Body of pancreas (tissue), 4 donors: ENCODE results near the gene LHFPL3. TPM values are rescaled to one million over a fixed set of nuclear protein-coding genes. Genes with fewer than 3 reads are reported as not detected.
A peak's percentile ranks its signal among the peaks of the same experiment; 100 is the strongest.
"Not testable (repeated sequence)": the region's sequence is repeated elsewhere in the genome, so short reads cannot be mapped to it uniquely, and the experiment has no call there.

Experiments used
- ATAC-seq: fragments of 150-250 bp; one replicate; pipeline ENCODE4 v1.9.1; 2016
- DNase-seq, 4 donors: peaks; one replicate each; pipeline ENCODE4 v3.0.0-alpha.2; 2019
- H3K27ac ChIP-seq, 4 donors: fragments of 200-600 bp; sonication (generic); 1 replicate in 3 of 4; 2 replicates in 1 of 4; pipeline versions ENCODE4 v1.5.1 to v1.6.1; 2016 to 2019; ENCODE audit warnings: mild to moderate bottlenecking in 1 of 4, mixed read lengths in 1 of 4, moderate library complexity in 1 of 4
- H3K27me3 ChIP-seq, 2 donors: fragments of 200-600 bp; sonication (generic); one replicate each; pipeline ENCODE4 v1.6.0; 2016; ENCODE audit warnings: mild to moderate bottlenecking in 1 of 2
- H3K36me3 ChIP-seq, 2 donors: fragments of 200-600 bp; sonication (generic); replicated peaks in 1 of 2; 2 replicates each; pipeline ENCODE4 v1.5.1; 2016; ENCODE audit warnings: low read depth in 2 of 2; ENCODE audit not compliant: insufficient read depth in 1 of 2
- H3K4me1 ChIP-seq: fragments of 200-600 bp; sonication (generic); one replicate; pipeline ENCODE4 v1.6.0; 2016
- H3K4me3 ChIP-seq, 2 donors: fragments of 200-600 bp; sonication (generic); 1 replicate in 1 of 2; 2 replicates in 1 of 2; pipeline ENCODE4 v1.5.1; 2016 to 2019
- H3K9me3 ChIP-seq, 3 donors: fragments of 200-600 bp; sonication (generic); 1 replicate in 2 of 3; 2 replicates in 1 of 3; pipeline ENCODE4 v1.5.1; 2016
- CTCF ChIP-seq, 7 experiments: fragments of 450-650 bp in 4 of 7; fragments of 200-600 bp in 3 of 7; sonication (generic) in 3 of 7; IDR thresholded peaks; one replicate each; pipeline ENCODE4 v1.5.1; 2016 to 2019; ENCODE audit warnings: antibody characterized with exemption in 7 of 7
- POLR2A ChIP-seq, 3 donors: fragments of 450-650 bp; IDR thresholded peaks; one replicate each; pipeline ENCODE4 v1.6.1; 2016; ENCODE audit warnings: antibody characterized with exemption in 3 of 3, mild to moderate bottlenecking in 2 of 3
- WGBS, 2 donors: methylation state at CpG; one replicate each; pipeline ENCODE4 v1.1.5; 2017; 5-methylcytosine and 5-hydroxymethylcytosine counted together
- intact Hi-C: fragments of 100-400 bp; cut with DNase I; formaldehyde crosslinking; loops from one replicate; pipeline ENCODE4 v1.15.1; 2023
- total RNA-seq, 2 donors: library from RNA; depleted of rRNA; stranded (reverse); fragments of >200 nt; gene quantifications; one replicate each; pipeline ENCODE4 v1.1.0, GENCODE V29; 2016

The LHFPL3 gene
- total RNA-seq, 2 donors from 2014 or later, result not detected

DNA sequence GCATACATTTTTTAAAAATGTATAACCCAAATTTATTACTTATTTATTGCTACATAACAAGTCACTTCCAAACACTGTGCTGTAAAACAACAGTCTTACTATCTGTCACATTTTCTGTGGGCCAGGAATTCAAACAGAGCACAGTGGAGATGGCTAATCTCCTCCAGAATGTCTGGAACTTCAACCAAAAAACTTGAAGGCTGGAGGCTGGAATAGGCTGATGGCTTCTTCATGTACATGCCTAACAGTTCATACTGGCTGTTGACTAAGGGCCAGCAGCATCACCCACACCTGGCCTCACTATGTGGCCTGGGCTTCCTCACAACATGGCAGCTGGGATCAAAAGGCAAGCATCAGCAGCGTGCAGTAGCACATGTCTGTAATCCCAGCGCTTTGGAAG is 593.2 kb downstream of the LHFPL3 start:
- DNase-seq (no peak), ATAC-seq (no peak)
- TF ChIP-seq CTCF (IDR thresholded peaks at IDR 0.05) (no peak), POLR2A (IDR thresholded peaks at IDR 0.05) (no peak)
- no peak overlapping the region for H3K27ac ChIP-seq
- no peaks in the 10 kb centered on the region for H3K36me3 ChIP-seq
- intact Hi-C loops, result no loop called here
- WGBS, 2 donors, result 93% methylated on average over 2 of the region's 2 CpGs; no CpG with 5 or more reads in 1 of the 2 donors
- H3K4me1 ChIP-seq, result peaks cover 27% of the 10 kb centered on the region
- no peaks in the 10 kb centered on the region for H3K27me3 ChIP-seq
- H3K9me3 ChIP-seq, result no peaks in the 10 kb centered on the region
- no peak overlapping the region for H3K4me3 ChIP-seq

GRCh38 chr7:104922182-104923009 is 594.0 kb downstream of the LHFPL3 start:
- H3K4me1 ChIP-seq, result peaks cover 35% of the 10 kb centered on the region
- H3K27me3 ChIP-seq, result no peaks in the 10 kb centered on the region
- no peak overlapping the region for H3K4me3 ChIP-seq
- intact Hi-C loops, result no loop called here
- H3K27ac ChIP-seq, result peak overlapping the region in 3 of 4 donors; percentile 62 to 74 (median 66)
- TF ChIP-seq POLR2A (IDR thresholded peaks at IDR 0.05) (no peak), CTCF (IDR thresholded peaks at IDR 0.05) (no peak)
- no peaks in the 10 kb centered on the region for H3K9me3 ChIP-seq
- DNase-seq, result no peak
- ATAC-seq, result no peak
- H3K36me3 ChIP-seq, result no peaks in the 10 kb centered on the region
- 40 to 54% methylated on average over 5 of the region's 5 CpGs for WGBS, 2 donors

DNA sequence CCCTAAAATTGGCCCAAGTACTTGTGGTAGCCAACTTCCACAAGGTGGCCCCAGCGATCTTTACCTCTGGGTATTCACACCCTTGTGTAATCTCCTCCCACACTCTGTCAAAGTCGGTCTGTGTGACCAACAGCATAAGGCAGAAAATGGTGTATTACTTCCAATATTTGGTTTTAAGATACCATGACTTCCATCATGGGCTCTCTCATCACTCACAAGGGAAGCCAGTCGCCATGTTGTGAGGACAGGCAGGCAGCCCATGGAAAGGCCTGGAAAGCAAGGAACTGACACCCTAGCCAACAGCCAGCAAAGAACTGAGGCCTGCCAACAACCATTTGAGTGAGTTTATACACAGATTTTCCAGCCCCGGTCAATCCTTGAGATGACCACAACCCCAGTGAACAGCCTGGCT is 594.6 kb downstream of the LHFPL3 start:
- 10 to 15% methylated on average over 4 of the region's 4 CpGs for WGBS, 2 donors
- no peak overlapping the region for H3K4me3 ChIP-seq
- peaks cover 40% of the 10 kb centered on the region for H3K4me1 ChIP-seq
- no peaks in the 10 kb centered on the region for H3K9me3 ChIP-seq
- ATAC-seq, result peak; percentile 87
- peak; percentile 83 to 91 (median 91) for DNase-seq
- no peaks in the 10 kb centered on the region for H3K27me3 ChIP-seq
- intact Hi-C loops, result no loop called here
- peak overlapping the region; percentile 62 to 79 (median 70) for H3K27ac ChIP-seq
- no peaks in the 10 kb centered on the region for H3K36me3 ChIP-seq
- TF ChIP-seq POLR2A (IDR thresholded peaks at IDR 0.05) (no peak), CTCF (IDR thresholded peaks at IDR 0.05) (peak; percentile 59 to 94 (median 91))

DNA sequence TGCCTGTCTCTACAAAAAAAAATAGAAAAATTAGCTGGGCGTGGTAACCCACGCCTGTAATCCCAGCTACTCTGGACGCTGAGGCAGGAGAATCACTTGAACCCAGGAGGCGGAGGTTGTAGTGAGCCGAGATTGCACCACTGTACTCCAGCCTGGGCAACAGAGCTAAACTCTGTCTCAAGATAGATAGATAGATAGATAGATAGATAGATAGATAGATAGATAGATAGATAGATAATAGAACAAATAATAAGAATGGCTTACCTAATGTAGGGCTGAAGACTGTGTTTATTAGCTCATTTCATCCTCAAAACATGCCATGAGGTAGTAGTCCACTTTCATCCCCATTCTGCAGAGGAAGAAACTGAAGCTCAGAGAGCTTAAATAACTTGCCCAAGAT is 597.8 kb downstream of the LHFPL3 start:
- intact Hi-C loops, ATAC-seq, H3K9me3 ChIP-seq, H3K4me3 ChIP-seq, H3K27me3 ChIP-seq, H3K36me3 ChIP-seq, DNase-seq: not testable (repeated sequence)
- Histone ChIP-seq H3K27ac (peak overlapping the region; percentile 62 to 73 (median 68)), H3K4me1 (peaks cover 47% of the 10 kb centered on the region)
- 38 to 58% methylated on average over 5 of the region's 5 CpGs for WGBS, 2 donors

DNA sequence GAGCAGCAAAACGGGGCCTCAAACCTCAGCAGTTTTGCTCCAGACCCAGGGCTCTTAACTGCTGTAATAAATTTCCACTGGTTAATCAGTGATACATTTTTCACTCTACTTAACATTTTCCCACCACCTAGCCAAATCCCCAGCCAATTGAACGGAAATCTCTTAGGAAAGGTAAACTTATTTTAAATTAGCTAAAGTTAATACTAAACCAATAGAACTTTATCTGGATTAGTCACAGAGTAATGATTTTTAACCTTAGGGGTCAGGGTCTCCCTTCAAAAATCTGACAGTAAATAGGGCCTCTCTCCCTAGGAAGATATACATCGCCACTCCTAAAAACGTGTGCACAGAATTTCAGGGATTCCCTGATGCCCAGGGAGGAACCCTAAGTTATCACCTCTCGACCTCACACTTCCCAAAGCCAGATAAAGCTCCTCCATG is 598.2 kb downstream of the LHFPL3 start:
- intact Hi-C loops, result no loop called here
- TF ChIP-seq CTCF (IDR thresholded peaks at IDR 0.05) (no peak), POLR2A (IDR thresholded peaks at IDR 0.05) (peak in 1 of 3 donors; percentile 29)
- H3K36me3 ChIP-seq, result no peaks in the 10 kb centered on the region
- ATAC-seq, result peak; percentile 54
- H3K27ac ChIP-seq, result peak overlapping the region; percentile 62 to 73 (median 68)
- H3K4me1 ChIP-seq, result peaks cover 50% of the 10 kb centered on the region
- H3K9me3 ChIP-seq, result no peaks in the 10 kb centered on the region
- DNase-seq, result peak in 1 of 4 donors; percentile 36
- 12 to 15% methylated on average over 5 of the region's 5 CpGs for WGBS, 2 donors
- no peak overlapping the region for H3K4me3 ChIP-seq
- H3K27me3 ChIP-seq, result no peaks in the 10 kb centered on the region
